ENCODE measurements around the gene PPIE.

- TF ChIP-seq CTCF (IDR thresholded peaks at IDR 0.05) = no peak
- TF ChIP-seq EZH2 (IDR thresholded peaks at IDR 0.05; ENCODE audit: borderline replicate concordance, insufficient read depth, low read depth, low read length, poor library complexity, severe bottlenecking) = no peak
Observed at GRCh38 chr1:39776886-39777285, 38.2 kb downstream of the PPIE start.

Measured in B cell (primary cell).